Measurements from ENCODE around the gene TRHDE. TPM values are rescaled to one million over a fixed set of nuclear protein-coding genes. Genes with fewer than 3 reads are reported as not detected.

Gene TRHDE
- total RNA-seq, 2 experiments from 2014 or later = not detected

DNA sequence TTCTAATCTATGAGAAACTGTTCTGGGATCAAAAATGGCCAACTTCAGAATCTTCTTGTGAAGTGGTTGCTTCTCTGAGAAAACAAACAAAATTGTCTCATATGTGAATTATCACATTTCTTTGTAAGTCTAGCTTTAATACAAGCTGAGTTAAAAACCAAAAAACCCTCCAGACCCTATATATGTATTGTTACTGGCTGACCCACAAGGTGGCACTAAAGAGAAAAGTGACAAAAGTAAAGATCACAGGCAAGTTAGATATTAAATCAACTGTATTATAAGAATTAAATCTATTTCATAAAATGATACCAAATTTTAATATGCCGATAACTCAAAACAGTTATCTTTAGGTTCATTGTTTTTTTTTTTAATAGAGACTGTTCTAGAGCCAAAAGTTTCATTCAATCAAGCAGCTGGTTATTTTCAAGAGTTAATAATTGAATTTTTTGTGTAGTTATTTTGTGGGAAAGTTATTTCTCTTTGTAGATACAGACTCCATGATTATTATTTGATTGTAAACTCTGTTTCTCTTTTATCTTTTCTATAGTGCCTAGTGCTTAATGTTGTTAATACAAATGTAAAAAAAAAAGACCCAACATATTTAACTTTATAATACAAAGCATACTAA, 7.5 kb upstream of the TRHDE start:
- H3K9me3 Mint-ChIP-seq = no peaks in the 10 kb centered on the region
- H3K27me3 Mint-ChIP-seq = peaks cover 4% of the 10 kb centered on the region
- DNase-seq = no peak
- ChIA-PET CTCF (interaction anchor here (0.7 kb wide), 1 partner anchor 348 kb away, joined by 3 read pairs; no protein-coding TSS in a partner anchor), POLR2A (no interaction called here)
- no peaks in the 10 kb centered on the region for H3K36me3 Mint-ChIP-seq (ENCODE audit: low read depth)
- H3K27ac Mint-ChIP-seq = no peak overlapping the region
- no peak overlapping the region for H3K4me3 Mint-ChIP-seq
- no peaks in the 10 kb centered on the region for H3K4me1 Mint-ChIP-seq

GRCh38 chr12:72267974-72268373, 4.2 kb upstream of the TRHDE start:
- peaks cover 26% of the 10 kb centered on the region for H3K27me3 Mint-ChIP-seq
- H3K4me3 Mint-ChIP-seq = no peak overlapping the region
- no peaks in the 10 kb centered on the region for H3K9me3 Mint-ChIP-seq
- H3K36me3 Mint-ChIP-seq (ENCODE audit: low read depth) = no peaks in the 10 kb centered on the region
- peaks cover 6% of the 10 kb centered on the region for H3K4me1 Mint-ChIP-seq
- no peak overlapping the region for H3K27ac Mint-ChIP-seq
- DNase-seq = no peak
- POLR2A ChIA-PET = no interaction called here
- CTCF ChIA-PET = no interaction called here

DNA sequence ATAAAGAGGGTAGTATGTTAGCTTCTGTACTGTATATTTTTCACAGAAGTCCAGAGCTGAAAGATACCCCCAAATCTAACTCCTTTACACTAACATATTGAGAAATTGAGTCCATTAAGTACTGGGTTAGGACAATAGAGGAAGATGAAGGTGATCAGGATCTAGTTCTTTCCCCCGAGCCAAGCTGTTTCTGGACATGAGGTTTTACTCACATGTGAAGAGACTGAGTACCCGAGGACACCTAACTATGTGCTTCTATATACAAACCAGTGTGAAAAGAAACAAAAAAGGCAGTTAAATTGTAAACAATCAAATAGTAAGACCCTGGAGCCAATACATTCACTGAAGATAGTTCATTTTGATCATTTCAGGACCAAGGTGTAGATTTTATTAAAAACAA, 3.8 kb upstream of the TRHDE start:
- Mint-ChIP-seq H3K4me1 (peaks cover 6% of the 10 kb centered on the region), H3K27ac (no peak overlapping the region), H3K27me3 (peaks cover 29% of the 10 kb centered on the region), H3K9me3 (no peaks in the 10 kb centered on the region), H3K4me3 (no peak overlapping the region), H3K36me3 (ENCODE audit: low read depth) (no peaks in the 10 kb centered on the region)
- POLR2A ChIA-PET = no interaction called here
- CTCF ChIA-PET = no interaction called here
- DNase-seq = no peak

DNA sequence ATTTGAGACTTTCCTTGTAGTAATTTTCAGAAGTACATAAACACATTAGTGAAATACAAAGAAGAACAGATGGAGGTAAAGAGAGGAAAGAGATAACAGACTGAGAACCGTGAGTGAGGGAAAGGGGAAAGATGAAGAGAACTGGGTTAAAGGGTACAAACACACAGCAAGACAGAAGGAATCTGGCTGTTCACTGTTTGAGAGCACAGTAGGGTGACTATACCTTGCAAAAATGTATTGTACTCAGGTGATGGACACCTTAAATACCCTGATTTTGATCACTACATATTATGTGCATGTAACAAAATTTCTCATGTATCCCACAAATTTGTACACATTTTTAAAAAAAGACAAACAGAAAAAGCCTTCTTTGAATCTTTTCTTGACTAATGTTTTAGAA, 2.7 kb upstream of the TRHDE start:
- ChIA-PET POLR2A (no interaction called here), CTCF (no interaction called here)
- Mint-ChIP-seq H3K27me3 (peaks cover 39% of the 10 kb centered on the region), H3K4me1 (peaks cover 6% of the 10 kb centered on the region), H3K36me3 (ENCODE audit: low read depth) (no peaks in the 10 kb centered on the region), H3K27ac (no peak overlapping the region), H3K4me3 (no peak overlapping the region), H3K9me3 (no peaks in the 10 kb centered on the region)
- DNase-seq = no peak

DNA sequence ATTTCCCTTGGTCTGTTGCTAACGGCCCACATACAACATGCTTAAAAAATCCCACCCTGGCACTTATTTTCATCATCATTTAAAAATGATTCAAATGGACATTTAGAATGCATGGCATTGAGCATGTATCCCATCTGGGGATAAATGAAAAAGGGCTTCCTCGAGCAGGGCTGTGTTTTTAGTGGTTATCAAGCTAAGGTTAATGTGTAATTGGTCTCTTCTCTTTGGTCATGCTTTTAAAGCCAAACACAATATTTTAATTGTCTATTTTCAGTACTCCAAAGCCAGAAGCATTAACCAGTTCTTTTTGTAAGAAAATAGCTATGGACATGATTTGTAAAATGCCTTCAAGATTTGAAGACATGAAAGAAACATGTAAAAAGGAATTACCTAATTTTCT, 1.9 kb upstream of the TRHDE start:
- H3K36me3 Mint-ChIP-seq (ENCODE audit: low read depth) = no peaks in the 10 kb centered on the region
- ChIA-PET CTCF (no interaction called here), POLR2A (no interaction called here)
- DNase-seq = no peak
- no peak overlapping the region for H3K4me3 Mint-ChIP-seq
- no peak overlapping the region for H3K27ac Mint-ChIP-seq
- no peaks in the 10 kb centered on the region for H3K9me3 Mint-ChIP-seq
- H3K4me1 Mint-ChIP-seq = peaks cover 6% of the 10 kb centered on the region
- peaks cover 44% of the 10 kb centered on the region for H3K27me3 Mint-ChIP-seq

- no peak overlapping the region for H3K27ac Mint-ChIP-seq
- ChIA-PET CTCF (no interaction called here), POLR2A (no interaction called here)
- DNase-seq = no peak
- no peak overlapping the region for H3K4me3 Mint-ChIP-seq
- no peaks in the 10 kb centered on the region for H3K9me3 Mint-ChIP-seq
- H3K27me3 Mint-ChIP-seq = peaks cover 43% of the 10 kb centered on the region
- H3K4me1 Mint-ChIP-seq = peaks cover 6% of the 10 kb centered on the region
- no peaks in the 10 kb centered on the region for H3K36me3 Mint-ChIP-seq (ENCODE audit: low read depth)
Measured at GRCh38 chr12:72270961-72271360, 1.2 kb upstream of the TRHDE start.

DNA sequence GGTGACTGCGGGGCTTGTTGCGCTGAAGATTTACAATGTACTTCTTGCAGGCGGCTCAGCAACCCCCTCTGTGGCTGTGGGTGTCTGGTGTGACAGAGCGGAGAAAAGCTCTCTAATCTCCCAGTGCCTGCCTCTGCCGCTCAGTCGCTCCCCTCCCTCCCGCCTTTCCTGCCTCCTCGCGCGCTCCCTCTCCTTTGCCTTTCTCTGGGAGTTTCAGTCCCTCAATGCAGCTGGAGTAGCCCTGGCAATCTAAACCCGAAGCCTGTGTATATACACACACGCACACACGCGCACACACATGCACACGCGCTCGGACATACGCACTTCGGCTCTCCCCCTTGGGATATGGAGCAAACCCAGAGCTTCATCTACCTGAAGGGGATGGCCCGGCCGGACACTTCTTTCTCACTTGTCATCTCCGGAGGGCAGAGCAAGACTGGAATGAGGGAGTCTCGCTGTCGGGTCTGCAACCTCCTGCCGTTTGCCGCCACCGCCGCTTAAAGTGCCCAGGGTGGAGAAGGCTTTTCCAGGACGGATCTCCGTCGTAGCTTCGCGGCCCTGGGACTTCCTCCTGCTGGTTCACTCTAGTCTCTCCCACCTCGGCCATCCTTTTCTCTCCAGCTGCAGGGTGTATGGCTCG, 599 bp upstream of the TRHDE start:
- ChIA-PET POLR2A (no interaction called here), CTCF (no interaction called here)
- Mint-ChIP-seq H3K4me3 (peak overlapping the region; percentile 20), H3K4me1 (peaks cover 6% of the 10 kb centered on the region), H3K27me3 (peaks cover 43% of the 10 kb centered on the region), H3K36me3 (ENCODE audit: low read depth) (no peaks in the 10 kb centered on the region), H3K9me3 (no peaks in the 10 kb centered on the region), H3K27ac (no peak overlapping the region)
- DNase-seq = no peak

- ChIA-PET POLR2A (no interaction called here), CTCF (no interaction called here)
- no peak for DNase-seq
- peaks cover 6% of the 10 kb centered on the region for H3K4me1 Mint-ChIP-seq
- H3K27ac Mint-ChIP-seq = no peak overlapping the region
- peaks cover 43% of the 10 kb centered on the region for H3K27me3 Mint-ChIP-seq
- H3K4me3 Mint-ChIP-seq = no peak overlapping the region
- H3K9me3 Mint-ChIP-seq = no peaks in the 10 kb centered on the region
- no peaks in the 10 kb centered on the region for H3K36me3 Mint-ChIP-seq (ENCODE audit: low read depth)
Measured at GRCh38 chr12:72272731-72273498, 745 bp downstream of the TRHDE start.

GRCh38 chr12:72273499-72273837, 1.3 kb downstream of the TRHDE start:
- peaks cover 43% of the 10 kb centered on the region for H3K27me3 Mint-ChIP-seq
- H3K4me1 Mint-ChIP-seq = peaks cover 6% of the 10 kb centered on the region
- H3K4me3 Mint-ChIP-seq = no peak overlapping the region
- no peaks in the 10 kb centered on the region for H3K36me3 Mint-ChIP-seq (ENCODE audit: low read depth)
- POLR2A ChIA-PET = no interaction called here
- DNase-seq = no peak
- no peaks in the 10 kb centered on the region for H3K9me3 Mint-ChIP-seq
- no peak overlapping the region for H3K27ac Mint-ChIP-seq
- CTCF ChIA-PET = no interaction called here

DNA sequence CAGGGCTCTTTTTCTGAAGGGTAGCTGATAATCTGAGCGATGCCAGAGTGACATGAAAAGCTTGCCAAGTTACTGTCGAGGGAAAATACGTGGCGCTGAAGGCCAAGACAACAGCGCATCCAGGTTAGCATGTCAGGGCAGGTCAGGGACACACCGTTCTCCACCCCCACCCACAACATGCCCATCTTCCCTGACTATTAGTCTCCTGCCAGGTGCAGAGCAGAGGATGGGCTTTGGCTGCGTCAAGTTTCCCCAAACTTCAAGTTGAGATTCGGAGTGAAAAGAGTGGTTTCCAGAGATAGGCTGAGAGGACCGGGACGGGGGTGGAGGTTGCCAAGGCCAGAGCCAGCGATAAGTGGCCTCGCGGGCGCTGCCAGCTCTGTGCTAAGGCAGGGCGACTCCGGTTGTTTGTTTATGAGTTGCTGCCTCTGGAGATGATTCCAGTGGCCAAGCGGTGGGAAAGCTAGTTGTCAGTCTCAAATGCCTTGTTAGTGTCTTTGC, 1.7 kb downstream of the TRHDE start:
- peaks cover 6% of the 10 kb centered on the region for H3K4me1 Mint-ChIP-seq
- H3K27ac Mint-ChIP-seq = no peak overlapping the region
- H3K9me3 Mint-ChIP-seq = no peaks in the 10 kb centered on the region
- H3K27me3 Mint-ChIP-seq = peaks cover 43% of the 10 kb centered on the region
- POLR2A ChIA-PET = no interaction called here
- CTCF ChIA-PET = no interaction called here
- no peaks in the 10 kb centered on the region for H3K36me3 Mint-ChIP-seq (ENCODE audit: low read depth)
- H3K4me3 Mint-ChIP-seq = no peak overlapping the region
- DNase-seq = no peak

DNA sequence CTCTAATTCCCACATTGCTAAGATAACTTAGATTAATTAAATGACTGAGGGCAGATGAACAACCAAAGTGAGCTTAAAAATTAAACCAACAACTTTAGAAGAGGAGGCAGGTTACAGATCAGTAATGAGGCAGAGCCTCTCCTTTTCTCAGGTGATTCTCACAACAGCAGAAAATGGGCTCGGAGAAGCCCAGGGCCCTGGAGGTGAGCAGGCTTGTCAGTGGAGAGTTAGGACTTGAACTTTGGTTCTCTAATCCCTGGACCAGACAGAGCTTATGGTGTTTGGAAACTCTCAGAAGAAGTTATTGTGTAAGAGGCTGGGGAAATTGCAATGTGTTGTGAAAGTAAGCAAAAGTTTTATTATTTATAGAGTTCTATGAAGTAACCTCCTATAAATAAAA, 2.8 kb downstream of the TRHDE start:
- H3K4me3 Mint-ChIP-seq = no peak overlapping the region
- CTCF ChIA-PET = no interaction called here

GRCh38 chr12:72275526-72275925, 3.4 kb downstream of the TRHDE start:
- ChIA-PET POLR2A (no interaction called here), CTCF (no interaction called here)
- Mint-ChIP-seq H3K27me3 (peaks cover 34% of the 10 kb centered on the region), H3K36me3 (ENCODE audit: low read depth) (no peaks in the 10 kb centered on the region), H3K4me1 (peaks cover 6% of the 10 kb centered on the region), H3K4me3 (no peak overlapping the region), H3K9me3 (no peaks in the 10 kb centered on the region), H3K27ac (no peak overlapping the region)
- no peak for DNase-seq

More for the DNA sequence above, 2.8 kb downstream of the TRHDE start:
- H3K4me1 Mint-ChIP-seq = peaks cover 6% of the 10 kb centered on the region
- H3K27me3 Mint-ChIP-seq = peaks cover 38% of the 10 kb centered on the region
- POLR2A ChIA-PET = no interaction called here
- H3K36me3 Mint-ChIP-seq (ENCODE audit: low read depth) = no peaks in the 10 kb centered on the region
- H3K9me3 Mint-ChIP-seq = no peaks in the 10 kb centered on the region
- no peak overlapping the region for H3K27ac Mint-ChIP-seq
- no peak for DNase-seq

DNA sequence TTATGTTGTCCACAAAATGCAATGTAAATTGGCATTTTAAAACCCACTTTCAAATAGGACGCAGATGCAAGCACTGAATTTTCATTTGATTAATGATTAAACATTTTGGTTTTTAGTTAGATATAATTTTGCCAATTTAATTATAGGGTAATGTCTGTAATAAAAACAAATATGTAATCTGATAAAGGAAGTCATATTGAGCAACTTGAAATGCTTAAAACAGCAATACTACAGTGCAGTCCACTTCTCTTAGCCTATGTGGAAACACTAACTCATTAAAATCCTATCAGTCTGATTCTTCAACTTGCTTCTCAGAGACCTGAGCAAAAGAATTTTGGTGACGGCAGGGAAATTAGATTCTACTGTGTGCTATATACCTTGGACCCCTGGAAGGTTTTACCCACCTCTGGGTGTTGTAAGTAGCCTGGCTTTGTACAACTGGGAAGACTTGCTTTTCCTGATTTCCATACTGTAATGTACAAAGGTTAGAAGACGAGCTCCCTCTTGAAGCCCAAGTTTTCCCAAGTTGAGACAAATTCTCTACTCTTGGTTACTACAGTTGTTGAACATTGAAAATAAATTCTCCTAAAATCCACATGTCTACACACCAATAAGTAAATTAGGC, 4.1 kb downstream of the TRHDE start:
- H3K4me1 Mint-ChIP-seq = peaks cover 6% of the 10 kb centered on the region
- no peaks in the 10 kb centered on the region for H3K36me3 Mint-ChIP-seq (ENCODE audit: low read depth)
- no peak overlapping the region for H3K27ac Mint-ChIP-seq
- H3K27me3 Mint-ChIP-seq = peaks cover 26% of the 10 kb centered on the region
- CTCF ChIA-PET = no interaction called here
- H3K4me3 Mint-ChIP-seq = no peak overlapping the region
- no peaks in the 10 kb centered on the region for H3K9me3 Mint-ChIP-seq
- POLR2A ChIA-PET = no interaction called here
- no peak for DNase-seq

Measured in activated CD4-positive, alpha-beta T cell treated with anti-CD3 and anti-CD28 coated beads, Interleukin-2, amount 10 ng/mL, durations not matched to agents 7 days and 5 days (primary cell).